ENCODE results near the gene ADM5. TPM values are rescaled to one million over a fixed set of nuclear protein-coding genes. Genes with fewer than 3 reads are reported as not detected.

ADM5 gene
- total and polyA plus RNA-seq, 10 of the 15 experiments (the other 5 are each of a cell fraction or from before 2014, with no cell fraction given) = 0.05 to 6.0 (median 1.2) TPM; not detected in 1

DNA sequence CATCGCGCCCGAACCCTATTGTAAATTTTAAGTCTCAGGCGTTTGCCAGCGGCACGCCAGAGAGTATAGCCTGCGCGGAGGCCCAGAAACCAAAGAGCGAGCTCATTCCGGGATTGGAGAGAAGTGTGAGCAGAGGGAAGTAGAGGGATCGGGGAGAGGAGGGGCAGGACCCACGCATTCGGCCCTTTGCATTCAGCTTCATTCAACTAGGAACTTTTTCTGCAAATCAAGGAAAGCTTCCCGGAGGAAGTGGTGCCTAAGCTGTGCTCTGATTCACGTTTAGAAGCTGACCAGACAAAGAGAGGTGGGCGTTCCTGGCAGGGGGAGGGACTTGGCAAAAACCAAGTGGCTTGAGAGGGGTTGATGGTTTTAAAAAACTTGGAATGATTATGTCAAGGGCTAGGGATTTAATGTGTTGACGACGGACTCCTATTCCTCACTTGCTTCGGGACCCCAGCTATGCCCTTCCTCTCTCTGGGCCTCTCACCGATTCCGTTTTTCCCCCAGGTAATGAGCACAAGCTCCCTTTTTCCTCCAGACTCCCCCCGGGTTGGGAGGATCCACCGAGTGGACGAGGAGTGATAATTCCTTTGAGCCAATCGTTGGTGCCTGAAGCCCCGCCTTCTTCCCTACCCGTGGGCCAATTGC is 13.1 kb upstream of the ADM5 start (continued):
- TF ChIP-seq, protein P1, sequence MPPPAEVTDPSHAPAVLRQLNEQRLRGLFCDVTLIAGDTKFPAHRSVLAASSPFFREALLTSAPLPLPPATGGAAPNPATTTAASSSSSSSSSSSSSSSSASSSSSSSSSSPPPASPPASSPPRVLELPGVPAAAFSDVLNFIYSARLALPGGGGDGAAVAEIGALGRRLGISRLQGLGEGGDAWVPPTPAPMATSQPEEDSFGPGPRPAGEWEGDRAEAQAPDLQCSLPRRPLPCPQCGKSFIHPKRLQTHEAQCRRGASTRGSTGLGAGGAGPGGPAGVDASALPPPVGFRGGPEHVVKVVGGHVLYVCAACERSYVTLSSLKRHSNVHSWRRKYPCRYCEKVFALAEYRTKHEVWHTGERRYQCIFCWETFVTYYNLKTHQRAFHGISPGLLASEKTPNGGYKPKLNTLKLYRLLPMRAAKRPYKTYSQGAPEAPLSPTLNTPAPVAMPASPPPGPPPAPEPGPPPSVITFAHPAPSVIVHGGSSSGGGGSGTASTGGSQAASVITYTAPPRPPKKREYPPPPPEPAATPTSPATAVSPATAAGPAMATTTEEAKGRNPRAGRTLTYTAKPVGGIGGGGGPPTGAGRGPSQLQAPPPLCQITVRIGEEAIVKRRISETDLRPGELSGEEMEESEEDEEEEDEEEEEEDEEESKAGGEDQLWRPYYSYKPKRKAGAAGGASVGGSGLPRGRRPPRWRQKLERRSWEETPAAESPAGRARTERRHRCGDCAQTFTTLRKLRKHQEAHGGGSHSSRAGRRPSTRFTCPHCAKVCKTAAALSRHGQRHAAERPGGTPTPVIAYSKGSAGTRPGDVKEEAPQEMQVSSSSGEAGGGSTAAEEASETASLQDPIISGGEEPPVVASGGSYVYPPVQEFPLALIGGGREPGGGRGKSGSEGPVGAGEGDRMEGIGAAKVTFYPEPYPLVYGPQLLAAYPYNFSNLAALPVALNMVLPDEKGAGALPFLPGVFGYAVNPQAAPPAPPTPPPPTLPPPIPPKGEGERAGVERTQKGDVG (CRISPR knock-in tag; IDR thresholded peaks at IDR 0.05) = no peak
- TF ChIP-seq HDGF (IDR thresholded peaks at IDR 0.05) (peak; percentile 68; the same call in 1 of the 2 replicates), CHD1 (IDR thresholded peaks at IDR 0.05; ENCODE audit: low read depth, low read length) (peak; percentile 98), RB1 (IDR thresholded peaks at IDR 0.05; ENCODE audit: borderline replicate concordance) (peak; percentile 82; the same call in 1 of the 2 replicates), ZNF217 (IDR thresholded peaks at IDR 0.05) (peak; percentile 98), BMI1 (IDR thresholded peaks at IDR 0.05; ENCODE audit: borderline replicate concordance) (no peak), GABPA (IDR thresholded peaks at IDR 0.05; ENCODE audit: low read depth) (no peak), ZNF622 (IDR thresholded peaks at IDR 0.05) (no peak)
- TF ChIP-seq, protein P2, sequence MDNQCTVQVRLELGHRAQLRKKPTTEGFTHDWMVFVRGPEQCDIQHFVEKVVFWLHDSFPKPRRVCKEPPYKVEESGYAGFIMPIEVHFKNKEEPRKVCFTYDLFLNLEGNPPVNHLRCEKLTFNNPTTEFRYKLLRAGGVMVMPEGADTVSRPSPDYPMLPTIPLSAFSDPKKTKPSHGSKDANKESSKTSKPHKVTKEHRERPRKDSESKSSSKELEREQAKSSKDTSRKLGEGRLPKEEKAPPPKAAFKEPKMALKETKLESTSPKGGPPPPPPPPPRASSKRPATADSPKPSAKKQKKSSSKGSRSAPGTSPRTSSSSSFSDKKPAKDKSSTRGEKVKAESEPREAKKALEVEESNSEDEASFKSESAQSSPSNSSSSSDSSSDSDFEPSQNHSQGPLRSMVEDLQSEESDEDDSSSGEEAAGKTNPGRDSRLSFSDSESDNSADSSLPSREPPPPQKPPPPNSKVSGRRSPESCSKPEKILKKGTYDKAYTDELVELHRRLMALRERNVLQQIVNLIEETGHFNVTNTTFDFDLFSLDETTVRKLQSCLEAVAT (IDR thresholded peaks at IDR 0.05) = peak; percentile 89
- TF ChIP-seq, protein P3, sequence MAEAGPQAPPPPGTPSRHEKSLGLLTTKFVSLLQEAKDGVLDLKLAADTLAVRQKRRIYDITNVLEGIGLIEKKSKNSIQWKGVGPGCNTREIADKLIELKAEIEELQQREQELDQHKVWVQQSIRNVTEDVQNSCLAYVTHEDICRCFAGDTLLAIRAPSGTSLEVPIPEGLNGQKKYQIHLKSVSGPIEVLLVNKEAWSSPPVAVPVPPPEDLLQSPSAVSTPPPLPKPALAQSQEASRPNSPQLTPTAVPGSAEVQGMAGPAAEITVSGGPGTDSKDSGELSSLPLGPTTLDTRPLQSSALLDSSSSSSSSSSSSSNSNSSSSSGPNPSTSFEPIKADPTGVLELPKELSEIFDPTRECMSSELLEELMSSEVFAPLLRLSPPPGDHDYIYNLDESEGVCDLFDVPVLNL (IDR thresholded peaks at IDR 0.05; ENCODE audit: low read depth, low read length) = peak; percentile 17; the same call in 1 of the 2 replicates
- TF ChIP-seq, protein P4, sequence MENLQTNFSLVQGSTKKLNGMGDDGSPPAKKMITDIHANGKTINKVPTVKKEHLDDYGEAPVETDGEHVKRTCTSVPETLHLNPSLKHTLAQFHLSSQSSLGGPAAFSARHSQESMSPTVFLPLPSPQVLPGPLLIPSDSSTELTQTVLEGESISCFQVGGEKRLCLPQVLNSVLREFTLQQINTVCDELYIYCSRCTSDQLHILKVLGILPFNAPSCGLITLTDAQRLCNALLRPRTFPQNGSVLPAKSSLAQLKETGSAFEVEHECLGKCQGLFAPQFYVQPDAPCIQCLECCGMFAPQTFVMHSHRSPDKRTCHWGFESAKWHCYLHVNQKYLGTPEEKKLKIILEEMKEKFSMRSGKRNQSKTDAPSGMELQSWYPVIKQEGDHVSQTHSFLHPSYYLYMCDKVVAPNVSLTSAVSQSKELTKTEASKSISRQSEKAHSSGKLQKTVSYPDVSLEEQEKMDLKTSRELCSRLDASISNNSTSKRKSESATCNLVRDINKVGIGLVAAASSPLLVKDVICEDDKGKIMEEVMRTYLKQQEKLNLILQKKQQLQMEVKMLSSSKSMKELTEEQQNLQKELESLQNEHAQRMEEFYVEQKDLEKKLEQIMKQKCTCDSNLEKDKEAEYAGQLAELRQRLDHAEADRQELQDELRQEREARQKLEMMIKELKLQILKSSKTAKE (IDR thresholded peaks at IDR 0.05; ENCODE audit: low read depth, poor library complexity, severe bottlenecking) = peak; percentile 98
- TF ChIP-seq, protein P5, sequence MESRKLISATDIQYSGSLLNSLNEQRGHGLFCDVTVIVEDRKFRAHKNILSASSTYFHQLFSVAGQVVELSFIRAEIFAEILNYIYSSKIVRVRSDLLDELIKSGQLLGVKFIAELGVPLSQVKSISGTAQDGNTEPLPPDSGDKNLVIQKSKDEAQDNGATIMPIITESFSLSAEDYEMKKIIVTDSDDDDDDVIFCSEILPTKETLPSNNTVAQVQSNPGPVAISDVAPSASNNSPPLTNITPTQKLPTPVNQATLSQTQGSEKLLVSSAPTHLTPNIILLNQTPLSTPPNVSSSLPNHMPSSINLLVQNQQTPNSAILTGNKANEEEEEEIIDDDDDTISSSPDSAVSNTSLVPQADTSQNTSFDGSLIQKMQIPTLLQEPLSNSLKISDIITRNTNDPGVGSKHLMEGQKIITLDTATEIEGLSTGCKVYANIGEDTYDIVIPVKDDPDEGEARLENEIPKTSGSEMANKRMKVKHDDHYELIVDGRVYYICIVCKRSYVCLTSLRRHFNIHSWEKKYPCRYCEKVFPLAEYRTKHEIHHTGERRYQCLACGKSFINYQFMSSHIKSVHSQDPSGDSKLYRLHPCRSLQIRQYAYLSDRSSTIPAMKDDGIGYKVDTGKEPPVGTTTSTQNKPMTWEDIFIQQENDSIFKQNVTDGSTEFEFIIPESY (IDR thresholded peaks at IDR 0.05) = no peak
- TF ChIP-seq, protein P6, sequence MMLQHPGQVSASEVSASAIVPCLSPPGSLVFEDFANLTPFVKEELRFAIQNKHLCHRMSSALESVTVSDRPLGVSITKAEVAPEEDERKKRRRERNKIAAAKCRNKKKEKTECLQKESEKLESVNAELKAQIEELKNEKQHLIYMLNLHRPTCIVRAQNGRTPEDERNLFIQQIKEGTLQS (IDR thresholded peaks at IDR 0.05; ENCODE audit: borderline replicate concordance, extremely low read depth, low read depth, low read length) = no peak
- TF ChIP-seq, protein P7, sequence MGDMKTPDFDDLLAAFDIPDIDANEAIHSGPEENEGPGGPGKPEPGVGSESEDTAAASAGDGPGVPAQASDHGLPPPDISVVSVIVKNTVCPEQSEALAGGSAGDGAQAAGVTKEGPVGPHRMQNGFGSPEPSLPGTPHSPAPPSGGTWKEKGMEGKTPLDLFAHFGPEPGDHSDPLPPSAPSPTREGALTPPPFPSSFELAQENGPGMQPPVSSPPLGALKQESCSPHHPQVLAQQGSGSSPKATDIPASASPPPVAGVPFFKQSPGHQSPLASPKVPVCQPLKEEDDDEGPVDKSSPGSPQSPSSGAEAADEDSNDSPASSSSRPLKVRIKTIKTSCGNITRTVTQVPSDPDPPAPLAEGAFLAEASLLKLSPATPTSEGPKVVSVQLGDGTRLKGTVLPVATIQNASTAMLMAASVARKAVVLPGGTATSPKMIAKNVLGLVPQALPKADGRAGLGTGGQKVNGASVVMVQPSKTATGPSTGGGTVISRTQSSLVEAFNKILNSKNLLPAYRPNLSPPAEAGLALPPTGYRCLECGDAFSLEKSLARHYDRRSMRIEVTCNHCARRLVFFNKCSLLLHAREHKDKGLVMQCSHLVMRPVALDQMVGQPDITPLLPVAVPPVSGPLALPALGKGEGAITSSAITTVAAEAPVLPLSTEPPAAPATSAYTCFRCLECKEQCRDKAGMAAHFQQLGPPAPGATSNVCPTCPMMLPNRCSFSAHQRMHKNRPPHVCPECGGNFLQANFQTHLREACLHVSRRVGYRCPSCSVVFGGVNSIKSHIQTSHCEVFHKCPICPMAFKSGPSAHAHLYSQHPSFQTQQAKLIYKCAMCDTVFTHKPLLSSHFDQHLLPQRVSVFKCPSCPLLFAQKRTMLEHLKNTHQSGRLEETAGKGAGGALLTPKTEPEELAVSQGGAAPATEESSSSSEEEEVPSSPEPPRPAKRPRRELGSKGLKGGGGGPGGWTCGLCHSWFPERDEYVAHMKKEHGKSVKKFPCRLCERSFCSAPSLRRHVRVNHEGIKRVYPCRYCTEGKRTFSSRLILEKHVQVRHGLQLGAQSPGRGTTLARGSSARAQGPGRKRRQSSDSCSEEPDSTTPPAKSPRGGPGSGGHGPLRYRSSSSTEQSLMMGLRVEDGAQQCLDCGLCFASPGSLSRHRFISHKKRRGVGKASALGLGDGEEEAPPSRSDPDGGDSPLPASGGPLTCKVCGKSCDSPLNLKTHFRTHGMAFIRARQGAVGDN (IDR thresholded peaks at IDR 0.05) = no peak; the same call in 1 of the 2 replicates
